GM12875 (cell line): ENCODE measurements around the gene RASL12.
"Not testable (repeated sequence)": the region's sequence is repeated elsewhere in the genome, so short reads cannot be mapped to it uniquely, and the experiment has no call there.

Source experiments
- H3K4me3 ChIP-seq: one replicate; pipeline ENCODE4 v1.5.1; 2011; ENCODE audit warnings: low read depth, low read length, control low read depth
- TF ChIP-seq, protein P1 (sequence below): IDR thresholded peaks from 2 replicates; pipeline ENCODE4 v1.5.1; 2011; ENCODE audit warnings: low read depth, mild to moderate bottlenecking, control low read depth, inconsistent platforms, low read length, moderate library complexity, borderline replicate concordance; ENCODE audit not compliant: insufficient read depth

The RASL12 gene

GRCh38 chr15:65052956-65053355 lies 14.8 kb downstream of the RASL12 start:
- TF ChIP-seq, protein P1, sequence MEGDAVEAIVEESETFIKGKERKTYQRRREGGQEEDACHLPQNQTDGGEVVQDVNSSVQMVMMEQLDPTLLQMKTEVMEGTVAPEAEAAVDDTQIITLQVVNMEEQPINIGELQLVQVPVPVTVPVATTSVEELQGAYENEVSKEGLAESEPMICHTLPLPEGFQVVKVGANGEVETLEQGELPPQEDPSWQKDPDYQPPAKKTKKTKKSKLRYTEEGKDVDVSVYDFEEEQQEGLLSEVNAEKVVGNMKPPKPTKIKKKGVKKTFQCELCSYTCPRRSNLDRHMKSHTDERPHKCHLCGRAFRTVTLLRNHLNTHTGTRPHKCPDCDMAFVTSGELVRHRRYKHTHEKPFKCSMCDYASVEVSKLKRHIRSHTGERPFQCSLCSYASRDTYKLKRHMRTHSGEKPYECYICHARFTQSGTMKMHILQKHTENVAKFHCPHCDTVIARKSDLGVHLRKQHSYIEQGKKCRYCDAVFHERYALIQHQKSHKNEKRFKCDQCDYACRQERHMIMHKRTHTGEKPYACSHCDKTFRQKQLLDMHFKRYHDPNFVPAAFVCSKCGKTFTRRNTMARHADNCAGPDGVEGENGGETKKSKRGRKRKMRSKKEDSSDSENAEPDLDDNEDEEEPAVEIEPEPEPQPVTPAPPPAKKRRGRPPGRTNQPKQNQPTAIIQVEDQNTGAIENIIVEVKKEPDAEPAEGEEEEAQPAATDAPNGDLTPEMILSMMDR = no peak
- H3K4me3 ChIP-seq = no peak overlapping the region

DNA sequence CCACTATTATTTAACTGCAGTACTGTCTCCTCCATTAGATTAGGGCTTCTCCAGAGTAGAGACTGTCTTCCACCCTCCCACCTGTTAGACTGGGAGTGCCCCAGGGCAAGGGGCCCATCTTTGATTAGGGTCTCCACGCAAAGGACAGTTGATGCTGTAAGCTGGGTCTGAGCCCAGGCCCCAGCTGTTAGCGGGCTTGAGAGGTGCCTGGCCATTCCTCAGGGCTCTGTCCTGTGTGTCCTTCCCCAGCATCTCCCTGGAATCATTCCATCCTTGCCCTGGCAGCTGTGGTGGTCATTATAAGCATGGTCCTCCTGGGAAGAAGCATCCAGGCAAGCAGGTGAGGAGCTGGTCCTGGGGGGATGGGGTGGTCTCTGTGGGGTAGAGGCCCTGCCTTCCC lies 16.5 kb downstream of the RASL12 start:
- TF ChIP-seq, protein P1 = no peak
- H3K4me3 ChIP-seq = no peak overlapping the region

DNA sequence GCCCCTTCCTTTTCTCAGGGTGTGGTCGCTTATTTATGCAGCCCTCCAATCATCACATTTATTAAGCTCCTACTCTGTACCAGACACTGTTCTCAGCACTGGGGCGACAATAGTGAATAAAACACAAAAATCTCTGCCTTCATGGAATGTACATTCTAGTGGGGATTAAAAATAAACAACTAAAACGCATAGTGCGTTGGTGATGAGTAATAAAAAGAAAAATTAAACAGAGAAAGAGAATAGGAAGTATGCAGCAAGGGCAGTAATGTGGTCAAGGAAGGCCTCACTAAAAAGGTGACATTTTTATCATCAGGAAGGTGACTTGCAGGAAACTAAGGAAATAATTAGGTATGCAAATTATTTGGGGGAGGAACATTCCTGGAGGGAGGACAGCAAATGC lies 17.5 kb downstream of the RASL12 start:
- TF ChIP-seq, protein P1 = no peak
- H3K4me3 ChIP-seq = no peak overlapping the region

DNA sequence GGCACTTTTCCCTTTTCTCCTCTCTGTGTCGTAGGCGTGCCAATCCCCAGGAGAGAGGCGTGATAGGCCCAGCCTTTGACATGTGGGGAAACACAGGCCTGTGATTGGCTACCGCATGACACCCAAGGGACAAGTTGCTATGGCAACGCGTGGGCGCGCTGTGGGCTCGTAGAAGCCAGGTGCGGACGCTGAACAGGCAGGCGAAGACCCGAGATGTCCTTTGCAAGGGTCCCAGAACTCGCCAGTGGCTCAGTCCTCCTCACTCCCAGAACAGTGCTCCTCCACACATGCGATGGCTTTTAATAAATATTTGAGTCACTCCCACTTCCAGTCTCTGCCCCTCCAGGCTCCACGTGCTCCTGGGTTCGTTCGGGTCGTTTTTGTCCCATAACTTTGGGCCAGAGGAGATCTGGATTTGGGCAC lies 18.4 kb downstream of the RASL12 start:
- TF ChIP-seq, protein P1 = no peak
- no peak overlapping the region for H3K4me3 ChIP-seq

GRCh38 chr15:65048241-65048640 lies 19.6 kb downstream of the RASL12 start:
- H3K4me3 ChIP-seq = no peak overlapping the region

DNA sequence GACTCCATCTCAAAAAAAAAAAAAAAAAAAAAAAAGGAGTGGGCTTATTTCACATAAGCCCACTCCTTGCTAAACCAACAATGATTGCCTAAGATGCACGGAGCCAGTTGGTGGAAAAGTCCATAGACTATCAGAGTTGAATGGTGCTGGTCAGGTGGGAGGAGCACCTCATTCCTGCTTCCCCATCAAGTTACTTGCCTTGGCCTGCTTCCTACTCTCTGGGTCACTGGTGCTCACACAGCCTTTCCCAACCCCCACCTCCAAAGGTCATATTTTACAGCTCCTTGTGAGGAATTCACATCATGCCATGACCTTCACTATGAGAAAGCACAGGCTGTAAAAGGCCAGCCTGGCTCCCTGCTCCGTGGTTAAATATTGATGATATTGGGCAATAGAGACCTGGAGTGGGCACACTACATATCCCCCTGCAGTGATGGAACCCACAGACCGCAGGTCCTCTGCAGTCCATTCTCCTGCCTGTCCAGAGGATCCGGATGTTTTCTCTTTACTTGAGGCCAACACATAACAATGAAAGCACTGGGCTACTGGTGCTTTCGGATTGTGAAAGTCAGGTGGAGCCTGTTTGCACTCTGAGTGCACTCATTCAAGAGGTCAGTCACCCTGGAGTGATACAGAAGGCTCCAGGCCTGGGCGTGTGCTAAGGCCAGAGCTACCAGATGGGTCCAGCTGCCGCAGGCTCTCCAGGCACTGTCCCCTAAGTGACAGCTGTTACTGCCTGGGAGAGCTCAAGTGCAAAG lies 22.9 kb downstream of the RASL12 start, which contains the start of gene SLC51B:
TSS of gene SLC51B (plus strand) at position 664 of the 758 bp plus-strand sequence. CDS start 4,618 bp downstream, outside the sequence.
- TF ChIP-seq, protein P1 = no peak

More at GRCh38 chr15:65048241-65048640, 19.6 kb downstream of the RASL12 start:
- TF ChIP-seq, protein P1 = no peak

DNA sequence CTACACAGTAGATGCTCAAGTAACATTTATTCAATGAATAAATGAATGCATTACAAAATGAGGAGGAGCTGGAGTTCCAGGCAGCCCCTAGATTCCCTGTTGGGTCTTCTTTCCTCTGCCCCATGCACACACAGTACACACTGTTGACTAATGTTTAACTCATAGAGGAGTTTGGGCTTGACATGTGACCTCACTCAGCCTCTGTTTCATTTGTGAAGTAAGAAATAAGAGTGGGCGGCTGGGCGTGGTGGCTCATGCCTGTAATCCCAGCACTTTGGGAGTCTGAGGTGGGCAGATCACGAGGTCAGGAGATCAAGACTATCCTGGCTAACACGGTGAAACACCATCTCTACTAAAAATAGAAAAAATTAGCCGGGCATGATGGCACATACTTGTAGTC lies 23.6 kb downstream of the RASL12 start:
- not testable (repeated sequence) for H3K4me3 ChIP-seq

More for the DNA sequence above, 22.9 kb downstream of the RASL12 start, which contains the start of gene SLC51B:
- no peak within 1 kb of the TSS for H3K4me3 ChIP-seq
